Fibroblast of lung (primary cell): ENCODE results near the gene F3.

Source experiments
- CTCF ChIP-seq, 2 donors: IDR thresholded peaks in 1 of 2; conservative IDR thresholded peaks in 1 of 2; 1 replicate in 1 of 2; 2 replicates in 1 of 2; pipeline ENCODE4 v1.5.1; 2011 to 2012; ENCODE audit warnings: low read length in 2 of 2, control low read depth in 1 of 2, inconsistent platforms in 1 of 2, low read depth in 1 of 2, mild to moderate bottlenecking in 1 of 2
- EZH2 ChIP-seq: IDR thresholded peaks from 2 replicates; pipeline ENCODE4 v1.5.1; 2012; ENCODE audit warnings: low read length, control low read depth, mild to moderate bottlenecking; ENCODE audit errors: missing control alignments

- TF ChIP-seq CTCF (conservative IDR thresholded peaks at IDR 0.05 in 1 of 2, IDR thresholded peaks at IDR 0.05 in 1 of 2; ENCODE audit: low read depth in 1 of 2, low read length in 2 of 2) (no peak), EZH2 (no peak)
These were observed 38.3 kb upstream of the F3 start for GRCh38 chr1:94579876-94580294.
